HL-60 (cell line): Measurements from ENCODE around the gene EVI5.
A peak's percentile ranks its signal among the peaks of the same experiment; 100 is the strongest.

Experiments
- DNase-seq, 2 experiments: peaks; one replicate each; pipeline ENCODE4 v3.0.0-alpha.2; 2010 to 2020; ENCODE audit warnings: low read depth in 1 of 2, low spot score in 1 of 2
- H3K27ac ChIP-seq: fragments of 250-450 bp; sonication (Bioruptor Pico); replicated peaks from 2 replicates; pipeline ENCODE4 v1.5.1; 2020; ENCODE audit warnings: mild to moderate bottlenecking, moderate library complexity
- H3K27me3 ChIP-seq: fragments of 250-450 bp; sonication (Bioruptor Pico); 2 replicates; pipeline ENCODE4 v1.5.1; 2021; ENCODE audit warnings: mild to moderate bottlenecking, moderate library complexity; ENCODE audit not compliant: insufficient read depth, poor library complexity, severe bottlenecking
- H3K4me3 ChIP-seq: replicated peaks from 2 replicates; pipeline ENCODE4 v1.5.1; 2011; ENCODE audit warnings: mild to moderate bottlenecking, control low read depth, low read length; ENCODE audit not compliant: insufficient read depth
- CTCF ChIP-seq: IDR thresholded peaks from one replicate; pipeline ENCODE4 v1.5.1; 2011; ENCODE audit warnings: low read length, control low read depth, inconsistent platforms; ENCODE audit not compliant: insufficient read depth
- GABPA ChIP-seq: IDR thresholded peaks from 2 replicates; pipeline ENCODE4 v1.6.1; 2012; ENCODE audit warnings: low read depth
- POLR2AphosphoS5 ChIP-seq: IDR thresholded peaks from 2 replicates; pipeline ENCODE4 v1.6.1; 2012; ENCODE audit warnings: low read depth
- REST ChIP-seq: IDR thresholded peaks from 2 replicates; pipeline ENCODE4 v1.6.1; 2012; ENCODE audit warnings: low read depth; ENCODE audit not compliant: insufficient replicate concordance
- SPI1 ChIP-seq: IDR thresholded peaks from 2 replicates; pipeline ENCODE4 v1.6.1; 2012; ENCODE audit warnings: low read depth, mild to moderate bottlenecking, borderline replicate concordance

EVI5 gene

GRCh38 chr1:92691925-92692324 is 93.0 kb downstream of the EVI5 start:
- H3K27me3 ChIP-seq: no peaks in the 10 kb centered on the region
- TF ChIP-seq GABPA (no peak), SPI1 (peak; percentile 66), REST (no peak)
- DNase-seq: no peak
- H3K27ac ChIP-seq: no peak overlapping the region
- H3K4me3 ChIP-seq: no peak overlapping the region

- no peak for DNase-seq
- no peak for TF ChIP-seq GABPA
- no peak for TF ChIP-seq CTCF
- TF ChIP-seq POLR2AphosphoS5: no peak
- no peak for TF ChIP-seq REST
- TF ChIP-seq SPI1: no peak
Measured at GRCh38 chr1:92690212-92690906, 94.5 kb downstream of the EVI5 start.

GRCh38 chr1:92679980-92680379 is 104.9 kb downstream of the EVI5 start:
- no peak for TF ChIP-seq GABPA
- no peak for TF ChIP-seq CTCF
- TF ChIP-seq POLR2AphosphoS5: no peak
- no peak for TF ChIP-seq SPI1
- TF ChIP-seq REST: no peak

More at GRCh38 chr1:92690212-92690906, 94.5 kb downstream of the EVI5 start:
- no peak overlapping the region for H3K27ac ChIP-seq
- no peak overlapping the region for H3K4me3 ChIP-seq
- no peaks in the 10 kb centered on the region for H3K27me3 ChIP-seq

More at GRCh38 chr1:92679980-92680379, 104.9 kb downstream of the EVI5 start:
- Histone ChIP-seq H3K27me3 (no peaks in the 10 kb centered on the region), H3K4me3 (no peak overlapping the region), H3K27ac (no peak overlapping the region)
- DNase-seq: no peak
